Muscle of arm (tissue), 12 donors: Measurements from ENCODE around the gene UMODL1. TPM values are rescaled to one million over a fixed set of nuclear protein-coding genes. Genes with fewer than 3 reads are reported as not detected.

ENCODE experiments used
- DNase-seq: peaks from one replicate; pipeline ENCODE4 v3.0.0-alpha.2; 2013
- polyA plus RNA-seq, 12 donors: library from polyadenylated mRNA; unstranded; fragments of 120-200 nt; gene quantifications; one replicate each; pipeline ENCODE4 v1.2.1, GENCODE V29; 2013; ENCODE audit not compliant: insufficient read length in 12 of 12

Gene UMODL1
- polyA plus RNA-seq, 12 donors, result 0.12 TPM; not detected in 11

- DNase-seq, result no peak
These were observed 8.2 kb downstream of the UMODL1 start for GRCh38 chr21:42079008-42079938.

DNA sequence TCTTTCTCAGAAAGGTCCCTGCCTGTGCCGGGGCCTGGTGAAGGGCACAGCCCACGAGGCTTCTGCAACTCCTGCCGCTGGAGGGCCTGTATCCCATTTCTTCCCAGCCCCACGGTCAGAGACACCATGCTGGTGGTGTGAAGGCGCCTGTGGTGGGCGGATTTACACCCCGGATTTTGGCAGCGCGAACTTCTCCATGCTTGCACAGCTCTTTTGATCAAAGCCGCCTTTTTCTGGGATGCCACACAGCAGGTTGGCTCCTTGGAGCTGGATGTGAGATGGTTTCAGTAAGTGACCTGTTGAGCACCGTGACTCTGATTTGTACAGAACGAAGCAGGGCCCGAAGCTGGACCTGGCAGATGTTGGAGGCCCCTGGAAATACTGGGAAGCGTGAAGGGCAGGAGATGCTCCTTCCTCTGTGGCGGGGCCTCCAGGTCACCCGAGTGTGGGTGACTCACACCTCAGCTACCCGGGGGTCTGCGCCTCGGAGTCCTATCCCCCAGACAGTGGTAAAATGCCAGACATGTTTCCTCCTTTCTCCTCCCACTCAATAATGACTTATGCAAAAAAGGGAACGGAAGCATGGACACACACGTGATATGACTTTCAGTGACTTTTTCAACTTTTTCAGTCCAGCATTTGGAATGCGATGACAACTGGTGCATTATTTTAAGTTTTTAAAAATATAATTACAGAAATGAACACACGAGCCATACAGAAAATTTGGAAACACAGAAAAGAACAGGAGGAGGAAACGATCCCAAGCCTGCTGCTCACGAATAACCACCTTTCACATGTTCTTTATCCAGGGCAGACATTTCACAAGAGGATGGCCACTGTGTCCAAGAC lies 9.0 kb downstream of the UMODL1 start:
- DNase-seq, result no peak

DNA sequence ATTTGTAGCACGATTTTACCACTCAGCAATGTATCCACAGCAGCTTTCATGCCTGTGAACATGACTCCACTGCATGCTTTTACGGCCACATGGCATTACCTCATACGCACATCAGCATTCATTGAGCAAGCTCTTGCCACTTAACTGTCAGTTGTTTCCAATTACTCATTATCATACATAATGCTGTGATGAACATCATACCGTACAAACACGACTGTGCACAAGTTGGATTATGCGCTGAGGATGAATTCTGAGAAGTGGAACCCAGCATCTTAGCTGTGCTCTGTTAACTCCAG lies 9.6 kb downstream of the UMODL1 start:
- DNase-seq, result no peak

DNA sequence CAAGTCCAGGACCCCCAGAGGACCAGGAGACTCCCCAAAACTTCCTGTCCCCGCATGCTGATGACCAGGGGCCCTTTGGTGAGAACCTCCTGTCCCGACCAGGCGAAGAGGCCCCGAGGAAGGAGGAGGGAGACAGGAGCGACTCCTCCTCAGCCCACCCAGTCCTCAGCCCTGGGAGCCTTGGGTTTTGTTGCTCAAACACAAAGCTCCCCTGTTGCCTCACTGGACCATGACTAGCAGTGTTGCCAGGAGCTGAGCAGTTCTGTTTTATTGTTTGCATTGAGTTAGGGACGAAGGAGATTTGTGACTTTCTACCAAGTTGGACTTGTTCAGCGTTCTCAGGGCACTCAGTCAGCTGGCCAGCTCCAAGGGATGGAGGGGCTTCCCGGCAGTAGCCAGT lies 10.0 kb downstream of the UMODL1 start:
- DNase-seq, result no peak

DNA sequence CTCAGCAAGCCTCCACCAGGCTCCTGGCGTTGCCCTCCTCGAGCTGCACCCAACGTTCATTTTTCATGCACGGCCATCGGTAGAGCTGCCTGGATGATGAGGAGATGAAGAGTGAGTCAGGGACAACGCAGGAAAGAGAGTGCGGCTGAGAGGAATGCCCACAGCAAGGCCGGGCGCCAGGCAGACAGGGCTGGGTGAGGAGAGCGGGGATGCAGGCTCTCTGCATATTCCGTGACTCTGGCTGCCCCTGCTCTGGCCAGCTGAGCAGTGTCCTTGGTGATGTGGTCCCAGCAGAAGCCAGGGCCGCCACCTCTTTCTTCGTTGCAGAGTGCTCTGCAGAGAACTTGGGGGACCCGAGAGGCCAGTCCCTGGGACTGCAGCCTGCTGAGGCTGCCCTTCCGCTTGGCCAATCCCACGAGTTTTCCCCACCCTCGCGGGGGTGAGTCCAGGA lies 10.8 kb downstream of the UMODL1 start:
- DNase-seq, result no peak

GRCh38 chr21:42082501-42083360 lies 11.6 kb downstream of the UMODL1 start:
- DNase-seq, result no peak

- DNase-seq, result no peak
These were observed 12.2 kb downstream of the UMODL1 start for GRCh38 chr21:42083361-42083690.

GRCh38 chr21:42084079-42084478 lies 13.0 kb downstream of the UMODL1 start:
- no peak for DNase-seq

- no peak for DNase-seq
These were observed 14.3 kb downstream of the UMODL1 start for GRCh38 chr21:42085246-42086077.

DNA sequence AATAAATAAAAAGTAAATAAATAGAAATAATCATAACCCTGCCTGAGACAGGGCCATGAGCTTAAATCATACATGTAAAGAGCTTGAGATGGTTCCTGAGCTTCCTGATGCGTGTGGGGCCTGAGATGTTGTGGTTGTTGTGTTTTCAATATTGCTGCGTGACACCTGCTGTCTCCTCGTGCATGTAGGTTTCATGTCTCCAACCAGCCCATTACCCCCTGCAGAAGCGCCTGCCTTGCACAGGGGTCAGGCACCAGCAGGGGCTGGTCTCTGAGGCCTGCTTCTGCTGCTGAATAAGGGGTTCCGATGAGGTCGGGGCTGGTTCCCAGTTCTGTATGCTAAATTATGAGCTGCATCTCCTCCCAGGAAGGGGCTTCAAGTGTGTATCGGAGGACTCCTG lies 15.9 kb downstream of the UMODL1 start:
- no peak for DNase-seq

GRCh38 chr21:42088148-42088547 lies 17.0 kb downstream of the UMODL1 start:
- no peak for DNase-seq

GRCh38 chr21:42088658-42089057 lies 17.5 kb downstream of the UMODL1 start:
- no peak for DNase-seq

DNA sequence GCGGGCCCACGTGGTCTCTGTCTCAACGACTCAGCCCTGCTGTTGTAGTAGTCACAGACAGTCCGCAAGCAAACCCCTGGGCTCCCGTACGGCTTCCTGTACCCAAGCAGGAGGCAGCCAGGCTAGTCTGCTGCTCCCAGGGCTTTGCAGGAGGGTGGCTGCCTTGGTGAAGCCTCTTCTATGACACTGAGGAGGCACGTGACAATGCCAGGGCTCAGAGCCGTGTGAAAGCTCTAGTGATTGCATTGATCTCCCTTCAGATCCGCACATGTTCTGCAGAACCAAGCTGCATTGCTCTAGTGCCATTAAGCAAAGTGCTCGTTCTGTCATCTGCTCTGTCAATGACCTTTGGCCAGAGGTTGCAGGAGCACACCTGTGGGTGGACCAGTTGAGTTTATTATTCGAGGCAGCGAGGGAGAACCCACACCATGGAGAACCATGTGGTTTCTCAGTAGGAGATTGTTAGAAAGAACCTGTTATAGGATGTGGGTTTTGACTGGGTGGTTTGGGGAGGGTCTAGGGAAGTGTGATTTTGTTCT lies 18.0 kb downstream of the UMODL1 start:
- no peak for DNase-seq

DNA sequence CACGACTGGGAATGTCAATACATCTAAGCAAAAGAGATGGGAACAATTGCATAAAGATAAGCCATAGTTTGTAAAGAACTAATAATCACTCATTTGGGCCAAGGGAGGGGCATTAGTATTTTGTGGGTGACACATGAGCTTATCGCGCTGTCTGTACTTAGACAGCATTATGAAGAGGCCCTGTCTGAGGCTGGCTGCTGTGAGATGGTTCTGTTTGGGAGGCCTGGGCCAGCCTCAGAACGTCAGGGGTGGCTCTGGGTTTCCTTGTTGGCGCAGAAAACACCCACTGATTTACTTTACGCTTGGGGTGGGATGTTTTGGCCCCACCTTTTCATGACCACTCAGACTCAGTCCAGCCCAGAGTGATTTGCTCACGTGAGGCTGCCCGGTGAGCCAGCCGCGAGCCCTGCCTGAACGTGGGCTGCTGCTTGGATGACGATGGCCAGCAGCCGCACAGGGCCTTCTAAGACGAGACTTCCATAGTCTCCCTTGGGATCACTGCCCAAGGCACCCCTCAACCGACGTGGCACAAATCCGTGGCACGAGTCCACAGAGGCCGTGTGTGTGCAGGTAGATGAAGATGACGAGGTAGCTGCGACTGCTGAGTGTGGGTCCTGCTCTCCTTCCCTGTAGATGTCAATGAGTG lies 18.7 kb downstream of the UMODL1 start:
- no peak for DNase-seq

DNA sequence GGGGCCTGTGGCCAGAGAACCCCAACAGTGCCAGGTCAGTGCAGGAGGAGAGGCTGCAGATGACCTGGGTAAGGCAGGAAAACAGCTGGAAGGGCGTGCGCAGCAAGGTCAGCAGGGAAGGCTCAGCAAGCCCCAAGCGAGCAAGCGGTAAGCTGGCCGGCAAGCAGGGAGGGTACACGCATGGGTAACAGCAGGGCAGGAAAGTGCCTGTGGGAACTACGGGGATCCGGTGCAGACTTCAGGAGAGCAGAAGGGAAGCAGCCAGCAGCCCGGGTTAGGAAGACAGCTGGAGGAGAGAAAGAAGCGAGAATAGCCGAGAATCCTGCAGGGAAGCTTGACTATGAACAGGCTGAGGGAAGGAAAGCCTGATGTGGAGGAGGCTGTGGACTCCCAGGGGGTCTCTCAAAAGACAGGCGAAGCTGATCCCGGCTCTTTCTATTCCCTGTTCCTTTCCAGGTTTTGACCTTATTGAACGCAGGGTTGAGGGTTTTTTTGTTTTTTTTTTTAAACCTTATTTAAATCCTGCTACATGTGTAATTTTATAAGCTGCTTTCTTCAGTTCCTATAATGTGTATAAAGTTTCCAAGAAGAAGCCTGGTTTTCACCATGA lies 20.9 kb downstream of the UMODL1 start:
- DNase-seq, result no peak

DNA sequence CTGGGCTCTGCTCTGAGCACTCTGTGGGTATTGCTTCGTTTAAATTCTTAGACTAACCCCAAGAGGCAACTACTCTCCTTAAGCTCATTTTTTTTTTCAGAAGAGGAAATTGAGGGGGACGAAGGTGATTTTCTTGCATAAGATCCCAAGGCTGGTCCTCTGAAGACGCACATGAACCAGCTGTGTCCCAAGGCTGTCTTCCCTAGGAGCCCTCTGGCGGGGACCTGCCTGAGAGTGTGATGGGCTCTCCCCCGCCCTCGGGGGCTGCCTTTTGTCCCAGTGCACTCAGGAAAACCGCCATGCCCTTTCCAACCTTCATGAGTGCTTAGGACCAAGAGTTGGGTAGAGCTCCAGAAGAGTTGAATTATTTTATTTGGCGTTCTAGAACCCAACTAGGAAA lies 21.7 kb downstream of the UMODL1 start:
- no peak for DNase-seq

GRCh38 chr21:42093186-42093585 lies 22.1 kb downstream of the UMODL1 start:
- DNase-seq, result no peak

GRCh38 chr21:42093991-42094421 lies 22.9 kb downstream of the UMODL1 start:
- peak; percentile 71 for DNase-seq

DNA sequence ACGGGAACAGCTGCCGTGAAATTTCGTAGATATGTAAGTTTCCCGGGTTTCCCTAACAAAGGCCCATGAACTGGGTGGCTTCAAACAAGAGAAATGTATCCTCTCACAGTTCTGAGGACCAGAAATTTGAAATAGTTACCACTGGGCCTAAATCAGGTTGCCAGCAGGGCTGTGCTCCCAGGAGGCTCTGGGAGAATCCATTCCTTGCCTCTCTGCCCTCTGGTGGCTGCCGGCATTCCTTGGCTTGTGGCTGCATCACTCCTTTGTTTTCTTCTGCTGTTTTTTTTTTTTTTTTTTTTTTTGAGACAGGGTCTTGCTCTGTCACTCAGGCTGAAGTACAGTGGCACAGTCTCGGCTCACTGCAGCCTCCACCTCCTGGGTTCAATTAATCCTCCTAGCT lies 23.7 kb downstream of the UMODL1 start:
- DNase-seq, result no peak

- no peak for DNase-seq
These were observed 24.5 kb downstream of the UMODL1 start for GRCh38 chr21:42095581-42095980.
